HG03342 (cell line): ENCODE data around the gene CPED1.
A peak's percentile ranks its signal among the peaks of the same experiment; 100 is the strongest.
"Not testable (repeated sequence)": the region's sequence is repeated elsewhere in the genome, so short reads cannot be mapped to it uniquely, and the experiment has no call there.

Experiments
- ATAC-seq: cut with Tn5 transposase; IDR thresholded peaks from one replicate; pipeline ENCODE4 v1.9.1; 2021; ENCODE audit warnings: mild to moderate bottlenecking, moderate library complexity; ENCODE audit not compliant: unreplicated experiment

Gene CPED1

DNA sequence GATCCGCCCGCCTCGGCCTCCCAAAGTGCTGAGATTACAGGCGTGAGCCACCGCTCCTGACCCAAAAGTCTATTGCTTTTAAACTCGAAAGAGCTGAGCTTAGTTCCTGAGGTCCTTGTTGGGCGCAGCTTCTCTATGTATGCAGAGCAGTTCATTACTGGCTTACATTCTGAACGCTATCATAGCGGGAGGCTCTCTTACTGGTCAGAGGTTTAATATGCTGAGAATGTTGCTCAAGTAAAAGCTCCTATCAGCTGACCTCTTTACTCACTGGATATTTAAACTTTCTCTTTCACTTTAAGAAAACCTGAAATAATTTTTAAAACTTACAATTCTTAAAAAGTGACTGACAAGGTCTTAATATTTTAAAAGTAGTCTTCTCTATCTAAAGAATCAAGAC, 179.5 kb downstream of the CPED1 start:
- no peak for ATAC-seq

- no peak for ATAC-seq
These were observed 181.0 kb downstream of the CPED1 start for GRCh38 chr7:121169469-121169868.

DNA sequence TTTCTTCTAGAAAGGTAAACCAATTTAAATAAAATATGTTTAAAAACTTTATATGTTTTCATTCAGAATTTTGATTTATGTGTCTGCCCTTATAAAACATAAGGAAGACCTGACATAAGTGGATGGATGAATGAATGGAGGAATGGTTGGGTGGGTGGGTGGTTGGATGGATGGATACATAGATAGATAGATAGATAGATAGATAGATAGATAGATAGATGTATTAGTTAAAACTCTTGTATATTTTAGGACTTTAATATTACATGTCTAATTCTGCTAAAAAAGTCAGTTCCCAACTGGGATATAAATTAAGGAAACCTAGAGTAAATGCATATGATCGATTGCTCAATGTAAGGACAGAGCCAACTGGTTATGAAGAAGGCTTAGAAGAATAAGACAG, 184.0 kb downstream of the CPED1 start:
- ATAC-seq = no peak

DNA sequence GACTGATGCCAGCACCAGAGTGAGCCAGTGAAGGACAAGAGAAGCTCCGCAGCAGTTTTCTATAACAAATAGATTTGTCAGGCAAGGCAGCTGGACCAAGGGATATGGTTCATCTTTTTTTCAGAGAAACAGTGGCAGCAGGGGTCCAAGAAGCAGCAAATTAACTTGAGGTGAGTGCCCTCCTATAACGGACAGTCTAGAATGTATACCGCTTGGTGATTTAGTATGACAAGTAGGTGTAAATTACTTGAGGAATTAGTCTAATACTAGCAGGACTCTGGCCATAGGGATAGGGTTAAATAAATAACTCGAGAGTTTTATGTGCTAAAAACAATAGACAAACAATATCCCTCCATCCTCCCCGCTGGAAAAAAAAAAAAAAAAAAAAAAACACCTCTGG, 187.3 kb downstream of the CPED1 start:
- ATAC-seq = no peak

DNA sequence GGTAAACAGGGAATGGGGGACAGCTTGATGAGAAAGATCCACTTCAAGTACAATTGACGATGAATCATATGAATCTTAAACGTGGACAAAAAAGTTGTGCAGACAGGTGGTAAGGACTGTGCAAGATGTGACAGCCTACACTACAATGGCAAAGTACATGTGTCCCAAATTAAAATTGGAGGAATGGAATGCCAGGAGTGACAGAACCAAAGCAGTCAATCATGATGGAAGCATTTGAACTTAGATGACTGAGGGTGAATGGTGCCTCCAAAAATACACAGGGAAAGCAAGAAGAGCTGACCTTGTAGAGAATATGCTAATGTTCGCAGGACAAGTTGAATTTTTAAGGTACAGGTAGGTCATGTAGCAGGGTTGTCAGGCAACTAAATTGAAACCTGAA, 189.9 kb downstream of the CPED1 start:
- ATAC-seq = no peak

DNA sequence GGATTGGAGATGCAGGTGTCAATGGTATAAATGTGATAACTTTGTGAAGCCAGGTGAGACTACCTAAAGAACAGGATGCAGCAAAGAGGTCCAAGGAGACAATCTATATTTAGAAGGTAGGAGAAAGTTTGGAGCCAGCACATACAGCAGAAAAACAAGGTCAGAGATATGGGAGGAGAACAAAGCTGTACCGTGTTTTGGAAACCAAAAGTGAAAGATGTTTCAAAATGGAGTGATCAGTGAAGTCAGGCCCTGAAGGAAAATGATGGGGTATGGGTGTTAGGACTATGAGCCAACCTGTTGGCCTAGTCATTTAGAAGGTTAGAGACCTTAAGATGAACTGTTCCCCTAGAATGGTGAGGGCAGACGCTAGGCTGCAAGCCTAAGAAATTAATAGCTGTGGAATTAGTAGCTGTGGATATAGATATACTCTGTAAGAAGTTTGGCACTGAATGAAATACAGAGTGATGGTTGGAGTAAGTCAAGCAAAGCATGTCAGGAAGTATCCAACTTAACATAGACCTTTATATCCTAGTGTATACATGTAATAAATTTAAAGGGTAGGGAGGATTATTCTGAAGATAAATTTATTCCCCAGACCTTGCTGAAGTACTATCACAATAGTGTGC, 190.5 kb downstream of the CPED1 start:
- ATAC-seq = peak; percentile 37

DNA sequence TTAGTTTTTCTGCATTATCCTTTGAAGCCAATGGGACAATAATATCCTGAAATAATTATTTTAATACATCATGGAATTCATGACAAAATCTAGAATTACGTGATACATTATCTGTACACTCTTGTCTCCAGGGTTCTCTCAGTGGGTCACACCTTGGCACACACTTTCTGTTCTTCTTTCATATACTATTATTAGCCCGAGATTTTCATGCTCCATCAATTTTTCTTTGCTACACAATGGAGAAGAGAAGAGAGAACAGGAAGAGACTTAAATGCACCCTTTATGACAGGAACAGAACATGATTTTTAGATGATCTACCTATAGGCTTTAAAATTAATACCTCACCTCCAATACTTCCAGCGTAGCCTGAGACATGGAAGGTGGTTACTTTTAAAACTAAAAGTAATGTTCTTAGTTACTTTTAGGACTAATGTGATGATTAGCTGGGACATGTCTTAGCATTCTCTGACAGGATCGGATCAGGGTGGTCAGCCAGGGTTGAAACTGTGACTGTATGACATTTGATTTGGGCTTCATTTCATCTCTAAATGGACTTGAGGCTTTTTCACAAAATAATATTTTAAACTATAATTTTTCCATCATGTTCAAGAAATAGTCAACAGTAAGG, 192.0 kb downstream of the CPED1 start:
- ATAC-seq = peak; percentile 96

DNA sequence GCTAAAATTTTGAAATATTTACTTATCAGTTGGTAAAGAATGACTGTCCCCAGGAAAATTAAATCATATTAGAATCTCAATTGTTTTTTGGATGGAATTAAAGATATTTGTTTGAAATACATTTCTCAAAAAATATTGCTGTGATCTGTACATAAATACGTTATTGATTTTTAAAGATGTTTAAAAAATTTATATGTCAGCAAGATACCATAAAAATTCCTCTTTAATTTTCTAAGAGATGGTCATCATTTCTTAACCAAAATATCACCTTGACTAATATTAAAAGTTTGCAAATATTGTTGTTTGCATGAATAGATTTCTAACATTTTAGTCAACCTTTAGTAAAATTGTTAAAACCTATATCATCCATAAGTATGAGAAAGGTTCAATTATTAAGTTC, 192.8 kb downstream of the CPED1 start:
- ATAC-seq = no peak

DNA sequence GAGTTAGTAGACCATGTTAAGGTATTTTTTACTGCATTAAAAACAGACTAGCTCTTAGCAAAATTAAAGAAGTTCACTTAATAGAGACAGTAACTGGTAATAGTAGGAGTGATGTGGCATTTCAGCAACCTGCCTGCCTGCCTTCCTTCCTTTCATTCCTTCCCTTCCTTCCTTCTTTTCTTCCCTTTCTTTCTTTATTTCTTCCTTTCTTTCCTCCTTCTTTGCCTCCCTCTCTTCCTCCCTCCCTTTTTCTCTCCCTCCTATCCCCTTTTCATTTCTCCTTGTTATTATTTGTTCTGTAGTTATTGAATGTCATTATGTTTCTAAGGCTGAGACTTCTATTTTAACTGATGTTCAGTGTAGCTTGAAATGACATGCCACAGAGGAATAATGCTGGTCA, 193.8 kb downstream of the CPED1 start:
- no peak for ATAC-seq

DNA sequence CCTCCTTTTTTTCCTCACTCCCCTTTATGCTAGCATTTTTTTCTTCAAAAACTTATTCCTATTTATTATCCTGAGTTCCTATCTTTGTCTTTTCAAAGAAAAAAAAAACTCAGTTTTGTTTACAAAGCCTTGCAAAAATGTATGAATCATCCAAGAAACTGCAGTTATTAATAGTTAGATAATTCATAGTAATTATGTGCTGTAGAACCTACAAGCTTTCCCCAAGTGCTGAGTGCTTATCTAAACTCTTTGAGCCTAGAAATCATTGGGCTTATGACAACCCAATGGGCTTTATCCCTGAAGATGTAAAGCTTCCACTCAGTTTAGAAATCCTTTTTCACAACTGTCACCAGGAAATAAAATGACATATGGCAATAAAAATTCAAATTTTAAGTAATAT, 194.4 kb downstream of the CPED1 start:
- no peak for ATAC-seq

- ATAC-seq = not testable (repeated sequence)
These were observed 195.4 kb downstream of the CPED1 start for GRCh38 chr7:121183883-121184282.

DNA sequence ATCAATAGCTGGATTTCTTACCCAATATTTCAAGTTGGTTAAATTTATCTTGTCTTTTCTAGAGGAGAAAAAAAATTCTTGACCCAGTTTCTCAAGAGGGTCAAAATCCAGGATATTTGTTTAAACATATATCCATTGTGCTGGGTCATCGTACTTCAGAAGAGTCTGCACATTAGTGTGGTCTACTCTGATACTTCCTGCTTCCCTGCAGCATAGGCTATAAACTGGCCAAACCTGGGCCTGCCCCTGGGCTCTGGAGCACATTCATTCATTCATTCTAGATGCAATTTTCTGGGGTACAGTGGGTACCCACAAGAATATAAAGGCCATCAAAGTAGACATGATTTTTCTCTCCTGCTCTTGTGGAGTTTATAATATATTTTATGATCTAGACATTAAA, 198.2 kb downstream of the CPED1 start:
- ATAC-seq = no peak

GRCh38 chr7:121187222-121187621, 198.7 kb downstream of the CPED1 start:
- peak; percentile 91 for ATAC-seq

GRCh38 chr7:121187676-121188075, 199.2 kb downstream of the CPED1 start:
- no peak for ATAC-seq

GRCh38 chr7:121192834-121193233, 204.3 kb downstream of the CPED1 start:
- no peak for ATAC-seq

DNA sequence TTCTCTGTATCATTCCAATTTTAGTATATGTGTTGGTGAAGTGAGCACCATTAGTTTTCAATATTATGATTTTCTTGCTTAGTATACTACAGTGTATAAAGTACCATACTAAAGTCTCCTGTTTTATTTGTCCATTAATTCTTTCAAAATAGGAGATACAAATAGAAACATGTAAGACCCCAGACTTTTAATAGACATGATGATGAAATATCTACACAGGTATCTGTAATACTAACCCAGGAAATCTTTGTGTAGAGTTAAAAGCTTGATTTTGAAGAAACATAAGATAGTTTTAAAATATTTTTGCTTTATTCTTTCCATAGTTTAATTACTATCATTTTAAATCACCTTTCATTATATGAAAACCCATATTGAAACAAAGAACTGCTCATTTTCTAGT, 206.5 kb downstream of the CPED1 start:
- ATAC-seq = no peak

- ATAC-seq = no peak
These were observed 207.4 kb downstream of the CPED1 start for GRCh38 chr7:121195874-121196273.

GRCh38 chr7:121196286-121196685, 207.8 kb downstream of the CPED1 start:
- no peak for ATAC-seq

GRCh38 chr7:121197455-121197854, 208.9 kb downstream of the CPED1 start:
- ATAC-seq = no peak

GRCh38 chr7:121198502-121198901, 210.0 kb downstream of the CPED1 start:
- no peak for ATAC-seq

DNA sequence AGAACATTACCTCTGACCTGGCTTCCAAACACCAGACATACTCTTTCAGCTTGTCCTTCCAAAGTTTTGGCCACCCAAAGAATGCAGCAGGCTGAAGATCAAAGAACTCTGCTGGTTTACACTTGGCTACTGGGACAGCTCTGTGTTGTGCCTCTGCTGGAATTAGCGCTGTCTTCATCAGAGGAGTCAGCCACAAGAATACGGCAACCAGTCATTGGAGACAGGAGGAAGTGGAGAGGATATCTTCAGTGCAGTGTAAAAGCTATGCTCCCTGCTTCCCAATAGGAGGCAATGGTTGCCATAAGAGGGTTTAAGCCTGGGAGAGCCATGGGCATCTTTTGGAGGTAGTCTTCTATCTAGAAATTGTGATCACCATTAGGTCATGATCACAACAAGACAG, 213.6 kb downstream of the CPED1 start:
- no peak for ATAC-seq

- no peak for ATAC-seq
These were observed 214.3 kb downstream of the CPED1 start for GRCh38 chr7:121202834-121203233.

GRCh38 chr7:121204537-121204936, 216.0 kb downstream of the CPED1 start:
- no peak for ATAC-seq
